ENCODE results near the gene MYBPC1. TPM values are rescaled to one million over a fixed set of nuclear protein-coding genes. Genes with fewer than 3 reads are reported as not detected.

The MYBPC1 gene
- total and polyA plus RNA-seq, 2 experiments from 2014 or later, result 0.18 TPM; not detected in 1

- TF ChIP-seq ZNF462 (CRISPR knock-in tag; IDR thresholded peaks at IDR 0.05) (no peak), EZH2phosphoT487 (IDR thresholded peaks at IDR 0.05; ENCODE audit: unreplicated experiment) (no peak)
Observed at GRCh38 chr12:101582937-101583336, 11.8 kb upstream of the MYBPC1 start (continued).

GRCh38 chr12:101590383-101590782, 4.4 kb upstream of the MYBPC1 start:
- Mint-ChIP-seq H3K9me3 (no peaks in the 10 kb centered on the region), H3K4me3 (no peak overlapping the region), H3K27ac (no peak overlapping the region), H3K36me3 (ENCODE audit: low read depth) (no peaks in the 10 kb centered on the region), H3K27me3 (ENCODE audit: insufficient read depth, low read depth, poor library complexity) (no peaks in the 10 kb centered on the region), H3K4me1 (peaks cover 6% of the 10 kb centered on the region; the same call in 2 of the 3 replicates)
- H3K36me3 ChIP-seq (ENCODE audit: insufficient read depth), result no peaks in the 10 kb centered on the region
- ATAC-seq (no peak), DNase-seq (ENCODE audit: low spot score) (no peak)
- no peak overlapping the region for H3K27ac ChIP-seq (ENCODE audit: low read depth)
- no peak overlapping the region for H3K4me2 ChIP-seq
- H3K9me2 ChIP-seq (ENCODE audit: insufficient read depth), result no peaks in the 10 kb centered on the region
- TF ChIP-seq ZNF331 (CRISPR knock-in tag; IDR thresholded peaks at IDR 0.05; ENCODE audit: low read depth) (no peak), POLR2AphosphoS5 (IDR thresholded peaks at IDR 0.05; ENCODE audit: low read depth) (no peak), CTCF (conservative IDR thresholded peaks at IDR 0.05; ENCODE audit: low read depth in 2 of 2) (no peak)
- H4K20me1 ChIP-seq (replicated peaks; ENCODE audit: insufficient read depth), result no peaks in the 10 kb centered on the region
- no peaks in the 10 kb centered on the region for H3K79me2 ChIP-seq (replicated peaks; ENCODE audit: insufficient read depth)
- H2AFZ ChIP-seq, result no peak overlapping the region
- no peaks in the 10 kb centered on the region for H3K27me3 ChIP-seq (ENCODE audit: insufficient read depth)
- no peak overlapping the region for H3K4me3 ChIP-seq
- H3K4me1 ChIP-seq (ENCODE audit: insufficient read depth), result no peaks in the 10 kb centered on the region
- H3F3A ChIP-seq (replicated peaks; ENCODE audit: low read depth), result no peaks in the 10 kb centered on the region

All from GM23338 (cell line).